ENCODE measurements around the gene ASXL1. TPM values are rescaled to one million over a fixed set of nuclear protein-coding genes. Genes with fewer than 3 reads are reported as not detected.

The ASXL1 gene
- total and polyA plus RNA-seq, 10 of the 15 experiments (the other 5 are each of a cell fraction or from before 2014, with no cell fraction given): 11.0 to 87.6 (median 56.8) TPM

- TF ChIP-seq ZNF687 (IDR thresholded peaks at IDR 0.05): no peak
- no peak for TF ChIP-seq SPI1 (IDR thresholded peaks at IDR 0.05; ENCODE audit: borderline replicate concordance, insufficient read depth, low read depth, low read length)
- TF ChIP-seq ATF3 (IDR thresholded peaks at IDR 0.05; ENCODE audit: borderline replicate concordance, extremely low read depth, low read depth, low read length): no peak
- TF ChIP-seq MAX (IDR thresholded peaks at IDR 0.05; ENCODE audit: low read depth, low read length): no peak
- no peak for TF ChIP-seq RAD21 (IDR thresholded peaks at IDR 0.05; ENCODE audit: insufficient read depth, low read depth, low read length)
- TF ChIP-seq IRF3 (IDR thresholded peaks at IDR 0.05): no peak
These were observed 30.9 kb upstream of the ASXL1 start (continued) for GRCh38 chr20:32327087-32327681.
